ENCODE data around the gene RBM44.
"Not testable (repeated sequence)": the region's sequence is repeated elsewhere in the genome, so short reads cannot be mapped to it uniquely, and the experiment has no call there.

RBM44 gene

DNA sequence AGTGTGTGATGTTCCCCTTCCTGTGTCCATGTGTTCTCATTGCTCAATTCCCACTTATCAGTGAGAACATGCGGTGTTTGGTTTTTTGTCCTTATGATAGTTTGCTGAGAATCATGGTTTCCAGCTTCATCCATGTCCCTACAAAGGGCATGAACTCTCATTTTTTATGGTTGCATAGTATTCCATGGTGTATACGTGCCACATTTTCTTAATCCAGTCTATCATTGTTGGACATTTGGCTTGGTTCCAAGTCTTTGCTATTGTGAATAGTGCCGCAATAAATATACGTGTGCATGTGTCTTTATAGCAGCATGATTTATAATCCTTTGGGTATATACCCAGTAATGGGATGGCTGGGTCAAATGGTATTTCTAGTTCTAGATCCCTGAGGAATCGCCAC, 14.9 kb upstream of the RBM44 start:
- peaks cover 31% of the 10 kb centered on the region for H3K36me3 ChIP-seq (ENCODE audit: insufficient read depth, low read depth, low read length)
- H3K4me1 ChIP-seq (ENCODE audit: insufficient read depth, low read length), result not testable (repeated sequence)

GRCh38 chr2:237786936-237787335, 11.6 kb upstream of the RBM44 start:
- Histone ChIP-seq H3K4me1 (ENCODE audit: insufficient read depth, low read length) (no peaks in the 10 kb centered on the region), H3K27me3 (ENCODE audit: insufficient read depth, low read length) (no peaks in the 10 kb centered on the region), H3K9ac (ENCODE audit: low read depth, low read length) (no peak overlapping the region), H3K9me3 (ENCODE audit: insufficient read depth, low read depth, low read length) (peaks cover 23% of the 10 kb centered on the region), H3K36me3 (ENCODE audit: insufficient read depth, low read depth, low read length) (0 out of 2 replicates have a peak, but pooled peaks cover 2% of the 10 kb centered on the region), H3K27ac (ENCODE audit: low read length) (no peak overlapping the region), H3K4me3 (ENCODE audit: low read length) (no peak overlapping the region)

More for the DNA sequence above, 14.9 kb upstream of the RBM44 start:
- not testable (repeated sequence) for H3K27ac ChIP-seq (ENCODE audit: low read length); H3K9ac ChIP-seq (ENCODE audit: low read depth, low read length); H3K4me3 ChIP-seq (ENCODE audit: low read length); H3K27me3 ChIP-seq (ENCODE audit: insufficient read depth, low read length)
- peaks cover 23% of the 10 kb centered on the region for H3K9me3 ChIP-seq (ENCODE audit: insufficient read depth, low read depth, low read length)

GRCh38 chr2:237790353-237790752, 8.2 kb upstream of the RBM44 start:
- no peak overlapping the region for H3K27ac ChIP-seq (ENCODE audit: low read length)
- no peak overlapping the region for H3K9ac ChIP-seq (ENCODE audit: low read depth, low read length)
- no peaks in the 10 kb centered on the region for H3K4me1 ChIP-seq (ENCODE audit: insufficient read depth, low read length)
- H3K4me3 ChIP-seq (ENCODE audit: low read length), result no peak overlapping the region
- peaks cover 19% of the 10 kb centered on the region for H3K9me3 ChIP-seq (ENCODE audit: insufficient read depth, low read depth, low read length)
- no peaks in the 10 kb centered on the region for H3K36me3 ChIP-seq (ENCODE audit: insufficient read depth, low read depth, low read length)
- no peaks in the 10 kb centered on the region for H3K27me3 ChIP-seq (ENCODE audit: insufficient read depth, low read length)

DNA sequence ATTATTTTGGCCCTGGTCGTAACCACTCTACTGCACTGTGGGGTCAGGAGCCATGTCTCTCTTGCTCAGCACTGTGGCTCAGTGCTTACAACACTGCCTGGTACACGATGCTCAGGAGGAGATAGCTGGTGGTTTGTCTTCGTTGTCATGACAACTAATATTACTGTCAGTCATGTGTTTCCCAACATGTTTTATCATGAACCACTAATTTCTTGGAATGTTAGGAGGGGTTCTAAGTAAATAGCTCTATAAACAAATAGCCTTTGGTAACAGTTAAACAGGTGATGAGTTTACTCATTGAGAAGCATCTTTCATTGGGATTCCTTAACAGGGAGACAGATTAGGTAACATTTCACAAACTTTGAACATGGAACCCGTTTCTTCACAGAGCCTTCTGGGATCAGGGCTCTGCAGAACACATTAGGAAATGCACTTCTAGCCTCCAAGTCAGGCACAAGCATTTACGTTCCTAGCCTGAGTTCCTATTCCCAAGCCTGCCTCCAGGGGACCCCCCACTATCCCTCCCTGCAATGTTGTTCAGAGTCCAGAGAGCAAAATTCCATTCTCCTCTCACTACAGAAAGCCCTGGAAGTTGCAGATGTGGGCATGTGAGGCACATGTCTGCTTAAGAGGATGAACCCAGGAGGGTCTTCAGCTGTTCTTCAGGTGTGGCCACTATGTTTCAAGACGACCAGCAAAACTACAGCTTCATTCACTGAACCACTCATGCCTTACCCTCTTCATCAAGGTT, 6.4 kb upstream of the RBM44 start:
- no peak overlapping the region for H3K9ac ChIP-seq (ENCODE audit: low read depth, low read length)
- no peak overlapping the region for H3K4me3 ChIP-seq (ENCODE audit: low read length)
- no peak overlapping the region for H3K27ac ChIP-seq (ENCODE audit: low read length)
- no peaks in the 10 kb centered on the region for H3K4me1 ChIP-seq (ENCODE audit: insufficient read depth, low read length)
- no peaks in the 10 kb centered on the region for H3K36me3 ChIP-seq (ENCODE audit: insufficient read depth, low read depth, low read length)
- no peaks in the 10 kb centered on the region for H3K27me3 ChIP-seq (ENCODE audit: insufficient read depth, low read length)
- H3K9me3 ChIP-seq (ENCODE audit: insufficient read depth, low read depth, low read length), result peaks cover 4% of the 10 kb centered on the region; the same call in 1 of the 2 replicates

DNA sequence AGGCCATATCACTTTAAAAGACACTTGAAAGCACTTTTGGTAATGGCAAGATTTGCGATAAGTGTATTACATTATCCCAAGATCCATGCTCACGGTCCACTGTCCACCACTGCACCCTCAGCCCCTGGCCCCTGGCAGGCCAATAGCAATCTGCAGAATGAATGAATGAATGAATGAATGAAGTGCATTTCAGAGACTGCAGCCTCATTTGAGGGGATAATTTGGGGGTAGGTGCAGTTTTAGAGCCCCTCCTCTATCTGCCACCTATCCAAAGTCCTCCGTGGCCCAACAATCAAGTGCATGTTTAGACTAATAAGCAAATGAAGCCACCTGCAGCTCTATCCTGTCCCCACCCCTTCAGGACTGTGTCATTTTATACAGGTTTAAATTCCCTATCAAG, 1.3 kb upstream of the RBM44 start:
- no peak overlapping the region for H3K4me3 ChIP-seq (ENCODE audit: low read length)
- H3K27ac ChIP-seq (ENCODE audit: low read length), result no peak overlapping the region
- H3K9me3 ChIP-seq (ENCODE audit: insufficient read depth, low read depth, low read length), result no peaks in the 10 kb centered on the region
- H3K27me3 ChIP-seq (ENCODE audit: insufficient read depth, low read length), result no peaks in the 10 kb centered on the region
- no peak overlapping the region for H3K9ac ChIP-seq (ENCODE audit: low read depth, low read length)
- no peaks in the 10 kb centered on the region for H3K4me1 ChIP-seq (ENCODE audit: insufficient read depth, low read length)
- no peaks in the 10 kb centered on the region for H3K36me3 ChIP-seq (ENCODE audit: insufficient read depth, low read depth, low read length)

DNA sequence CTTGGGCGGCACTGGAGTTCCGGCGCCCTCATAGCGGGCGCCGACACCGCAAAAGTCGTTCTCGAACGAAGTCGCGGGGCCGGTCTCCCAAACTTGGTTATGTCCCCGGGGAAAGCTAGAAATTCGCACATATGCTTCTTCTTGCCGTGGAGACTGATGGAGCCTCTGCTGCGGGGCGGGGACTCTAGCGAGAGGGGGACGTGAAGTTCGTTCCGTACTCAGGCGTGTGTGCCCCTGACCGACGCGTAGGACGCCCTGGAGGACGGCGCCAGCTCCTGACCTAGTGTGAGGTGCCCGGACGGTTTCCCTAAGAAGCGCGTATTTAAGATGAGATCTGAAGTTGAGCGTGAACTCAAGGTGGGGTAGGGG, 465 bp downstream of the RBM44 start:
- Histone ChIP-seq H3K36me3 (ENCODE audit: insufficient read depth, low read depth, low read length) (no peaks in the 10 kb centered on the region), H3K9ac (ENCODE audit: low read depth, low read length) (no peak overlapping the region), H3K4me3 (ENCODE audit: low read length) (no peak overlapping the region), H3K27me3 (ENCODE audit: insufficient read depth, low read length) (no peaks in the 10 kb centered on the region), H3K9me3 (ENCODE audit: insufficient read depth, low read depth, low read length) (no peaks in the 10 kb centered on the region), H3K4me1 (ENCODE audit: insufficient read depth, low read length) (no peaks in the 10 kb centered on the region), H3K27ac (ENCODE audit: low read length) (no peak overlapping the region)

- H3K4me1 ChIP-seq (ENCODE audit: insufficient read depth, low read length), result no peaks in the 10 kb centered on the region
- no peaks in the 10 kb centered on the region for H3K27me3 ChIP-seq (ENCODE audit: insufficient read depth, low read length)
- H3K36me3 ChIP-seq (ENCODE audit: insufficient read depth, low read depth, low read length), result no peaks in the 10 kb centered on the region
- no peak overlapping the region for H3K9ac ChIP-seq (ENCODE audit: low read depth, low read length)
- H3K9me3 ChIP-seq (ENCODE audit: insufficient read depth, low read depth, low read length), result no peaks in the 10 kb centered on the region
- no peak overlapping the region for H3K4me3 ChIP-seq (ENCODE audit: low read length)
- H3K27ac ChIP-seq (ENCODE audit: low read length), result no peak overlapping the region
Observed at GRCh38 chr2:237801466-237801865, 2.9 kb downstream of the RBM44 start.

- no peaks in the 10 kb centered on the region for H3K36me3 ChIP-seq (ENCODE audit: insufficient read depth, low read depth, low read length)
- H3K27me3 ChIP-seq (ENCODE audit: insufficient read depth, low read length), result no peaks in the 10 kb centered on the region
- no peak overlapping the region for H3K9ac ChIP-seq (ENCODE audit: low read depth, low read length)
- no peaks in the 10 kb centered on the region for H3K9me3 ChIP-seq (ENCODE audit: insufficient read depth, low read depth, low read length)
- H3K27ac ChIP-seq (ENCODE audit: low read length), result no peak overlapping the region
- no peaks in the 10 kb centered on the region for H3K4me1 ChIP-seq (ENCODE audit: insufficient read depth, low read length)
- no peak overlapping the region for H3K4me3 ChIP-seq (ENCODE audit: low read length)
Observed at GRCh38 chr2:237806334-237806733, 7.8 kb downstream of the RBM44 start.

DNA sequence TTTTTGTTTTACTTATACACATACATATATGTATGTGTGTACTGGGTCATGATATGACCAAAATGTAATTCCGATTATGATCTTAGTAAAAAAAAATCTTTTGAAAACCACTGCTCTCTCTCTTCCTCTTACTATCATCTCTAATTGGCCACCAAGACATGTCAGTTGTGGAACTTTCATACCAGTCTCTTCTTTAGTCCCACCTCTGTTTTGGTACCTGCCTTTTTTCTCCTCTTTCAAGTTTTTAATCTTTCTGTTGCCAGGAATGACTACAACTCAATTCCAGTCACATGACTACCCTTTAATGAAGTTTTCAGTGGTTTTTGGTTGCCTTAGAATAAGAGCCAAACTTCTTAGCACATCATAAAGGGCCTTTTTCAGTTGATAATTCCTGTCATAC, 17.1 kb downstream of the RBM44 start:
- Histone ChIP-seq H3K9ac (ENCODE audit: low read depth, low read length) (no peak overlapping the region), H3K27ac (ENCODE audit: low read length) (no peak overlapping the region), H3K4me1 (ENCODE audit: insufficient read depth, low read length) (no peaks in the 10 kb centered on the region), H3K4me3 (ENCODE audit: low read length) (no peak overlapping the region), H3K9me3 (ENCODE audit: insufficient read depth, low read depth, low read length) (no peaks in the 10 kb centered on the region), H3K36me3 (ENCODE audit: insufficient read depth, low read depth, low read length) (no peaks in the 10 kb centered on the region), H3K27me3 (ENCODE audit: insufficient read depth, low read length) (no peaks in the 10 kb centered on the region; the same call in 1 of the 2 replicates)

DNA sequence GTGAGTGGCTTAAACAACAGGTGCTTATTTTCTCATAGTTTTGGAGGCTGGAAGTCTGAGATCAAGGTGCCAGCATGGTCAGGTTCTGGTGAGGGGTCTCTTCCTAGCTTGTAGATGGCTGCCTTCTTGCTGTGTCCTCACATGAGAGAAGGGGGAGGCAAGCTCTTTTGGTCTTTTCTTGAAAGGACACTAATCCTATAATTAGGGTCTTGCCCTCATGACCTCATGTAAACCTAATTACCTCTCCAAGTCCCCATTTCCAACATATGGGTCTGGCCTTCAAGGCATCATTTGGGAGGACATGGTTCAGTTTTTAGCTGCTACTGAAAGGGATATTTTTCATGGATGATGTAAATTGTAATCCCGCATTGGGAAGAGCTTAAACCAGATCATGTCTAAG, 18.0 kb downstream of the RBM44 start:
- Histone ChIP-seq H3K36me3 (ENCODE audit: insufficient read depth, low read depth, low read length) (no peaks in the 10 kb centered on the region), H3K4me3 (ENCODE audit: low read length) (no peak overlapping the region), H3K9ac (ENCODE audit: low read depth, low read length) (no peak overlapping the region), H3K27me3 (ENCODE audit: insufficient read depth, low read length) (no peaks in the 10 kb centered on the region; the same call in 1 of the 2 replicates), H3K27ac (ENCODE audit: low read length) (no peak overlapping the region), H3K4me1 (ENCODE audit: insufficient read depth, low read length) (no peaks in the 10 kb centered on the region), H3K9me3 (ENCODE audit: insufficient read depth, low read depth, low read length) (no peaks in the 10 kb centered on the region)

- no peak overlapping the region for H3K27ac ChIP-seq (ENCODE audit: low read length)
- H3K36me3 ChIP-seq (ENCODE audit: insufficient read depth, low read depth, low read length), result no peaks in the 10 kb centered on the region
- H3K4me1 ChIP-seq (ENCODE audit: insufficient read depth, low read length), result no peaks in the 10 kb centered on the region
- no peaks in the 10 kb centered on the region for H3K9me3 ChIP-seq (ENCODE audit: insufficient read depth, low read depth, low read length)
- no peak overlapping the region for H3K9ac ChIP-seq (ENCODE audit: low read depth, low read length)
- no peaks in the 10 kb centered on the region; the same call in 1 of the 2 replicates for H3K27me3 ChIP-seq (ENCODE audit: insufficient read depth, low read length)
- no peak overlapping the region for H3K4me3 ChIP-seq (ENCODE audit: low read length)
Observed at GRCh38 chr2:237818066-237818473, 19.5 kb downstream of the RBM44 start.

DNA sequence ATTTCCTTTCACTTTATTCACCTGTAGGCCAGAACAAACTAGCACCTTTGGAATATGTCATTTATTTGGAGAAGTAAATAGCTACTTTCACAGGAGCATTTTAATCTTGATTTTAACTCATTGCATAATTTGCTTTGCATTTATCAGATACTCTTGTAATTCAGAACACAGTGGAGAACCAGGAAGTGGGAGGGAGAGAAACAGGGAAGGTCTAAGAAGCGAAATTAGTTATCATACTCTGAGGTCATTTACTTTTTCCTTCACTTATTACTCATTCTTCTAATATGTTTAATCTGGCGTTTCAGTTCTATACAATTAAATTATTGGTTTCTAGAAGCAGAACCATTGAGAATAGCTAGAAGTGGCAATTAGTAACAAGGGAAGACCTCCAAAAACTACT, 20.7 kb downstream of the RBM44 start:
- no peak overlapping the region for H3K4me3 ChIP-seq (ENCODE audit: low read length)
- H3K27me3 ChIP-seq (ENCODE audit: insufficient read depth, low read length), result no peaks in the 10 kb centered on the region; the same call in 1 of the 2 replicates
- no peak overlapping the region for H3K9ac ChIP-seq (ENCODE audit: low read depth, low read length)
- H3K4me1 ChIP-seq (ENCODE audit: insufficient read depth, low read length), result no peaks in the 10 kb centered on the region
- H3K36me3 ChIP-seq (ENCODE audit: insufficient read depth, low read depth, low read length), result no peaks in the 10 kb centered on the region
- no peaks in the 10 kb centered on the region for H3K9me3 ChIP-seq (ENCODE audit: insufficient read depth, low read depth, low read length)
- H3K27ac ChIP-seq (ENCODE audit: low read length), result no peak overlapping the region
